Fibroblast of the aortic adventitia (primary cell): ENCODE measurements around the gene GTSE1. TPM values are rescaled to one million over a fixed set of nuclear protein-coding genes. Genes with fewer than 3 reads are reported as not detected.

Experiments used
- DNase-seq: peaks from one replicate; pipeline ENCODE4 v3.0.0-alpha.2; 2010; ENCODE audit warnings: low read depth
- H3K4me3 ChIP-seq: 2 replicates; pipeline ENCODE4 v1.5.1; 2011; ENCODE audit warnings: low read depth, mild to moderate bottlenecking, control low read depth, low read length, moderate library complexity
- CTCF ChIP-seq: IDR thresholded peaks from 2 replicates; pipeline ENCODE4 v1.5.1; 2011; ENCODE audit warnings: mild to moderate bottlenecking, low read length, control low read depth, inconsistent platforms; ENCODE audit not compliant: insufficient read depth
- total RNA-seq: library from RNA; depleted of rRNA; stranded (reverse); fragments of >200 nt; gene quantifications from 2 replicates; pipeline ENCODE4 v1.2.3, GENCODE V29; 2012; ENCODE audit warnings: low replicate concordance

The GTSE1 gene
- total RNA-seq, 1 donor, result 13.4 TPM

- H3K4me3 ChIP-seq, result no peak overlapping the region
- TF ChIP-seq CTCF, result no peak
- DNase-seq, result no peak
Observed at GRCh38 chr22:46290121-46290842, 6.4 kb upstream of the GTSE1 start.

- DNase-seq, result no peak
- TF ChIP-seq CTCF, result no peak
Observed at GRCh38 chr22:46290843-46291785, 5.6 kb upstream of the GTSE1 start.

GRCh38 chr22:46292173-46292572, 4.5 kb upstream of the GTSE1 start:
- no peak for DNase-seq
- TF ChIP-seq CTCF, result no peak
- no peak overlapping the region for H3K4me3 ChIP-seq

More at GRCh38 chr22:46290843-46291785, 5.6 kb upstream of the GTSE1 start:
- no peak overlapping the region for H3K4me3 ChIP-seq

- TF ChIP-seq CTCF, result no peak
- no peak overlapping the region for H3K4me3 ChIP-seq
- no peak for DNase-seq
Observed at GRCh38 chr22:46292732-46293131, 3.9 kb upstream of the GTSE1 start.

- no peak for TF ChIP-seq CTCF
- DNase-seq, result no peak
- H3K4me3 ChIP-seq, result no peak overlapping the region
Observed at GRCh38 chr22:46293577-46294260, 3.0 kb upstream of the GTSE1 start.

- DNase-seq, result no peak
- no peak overlapping the region for H3K4me3 ChIP-seq
- no peak for TF ChIP-seq CTCF
Observed at GRCh38 chr22:46294784-46295183, 1.9 kb upstream of the GTSE1 start.
